ENCODE measurements around the gene ASTL.

Gene ASTL

GRCh38 chr2:96150791-96151594 is 12.7 kb upstream of the ASTL start:
- ChIA-PET CTCF (interaction anchor here (1.0 to 5.9 kb wide), 3 partner anchors 12 to 23 kb away, joined by 3 to 51 read pairs (median 6); partner anchors contain the start of gene ASTL), POLR2A (no interaction called here)
- H3K36me3 ChIP-seq (ENCODE audit: control insufficient read depth in 4 of 4, insufficient read depth in 4 of 4, low read length in 3 of 4): no peaks in the 10 kb centered on the region
- H3K27ac ChIP-seq (ENCODE audit: insufficient read depth in 1 of 2, low read depth in 1 of 2, low read length in 2 of 2, poor library complexity in 1 of 2, severe bottlenecking in 2 of 2): no peak overlapping the region
- H3K27me3 ChIP-seq (replicated peaks in 2 of 5; ENCODE audit: control insufficient read depth in 4 of 5, insufficient read depth in 5 of 5, low read length in 4 of 5): no peaks in the 10 kb centered on the region
- WGBS (ENCODE audit: insufficient coverage): 97% methylated on average over 13 of the region's 14 CpGs
- DNase-seq: no peak
- H3K4me1 ChIP-seq (ENCODE audit: control extremely low read depth in 1 of 4, control insufficient read depth in 4 of 4, insufficient read depth in 4 of 4, low read length in 3 of 4): peaks cover 10 to 44% (median 34%) of the 10 kb centered on the region in 4 experiments
- no peak overlapping the region for H3K4me3 ChIP-seq (ENCODE audit: control insufficient read depth in 1 of 7, extremely low read depth in 1 of 7, insufficient read depth in 4 of 7, low read depth in 2 of 7, low read length in 6 of 7)
- no peaks in the 10 kb centered on the region for H3K9me3 ChIP-seq (ENCODE audit: control extremely low read depth in 1 of 5, control insufficient read depth in 4 of 5, insufficient read depth in 2 of 5, low read depth in 1 of 5, low read length in 4 of 5)

DNA sequence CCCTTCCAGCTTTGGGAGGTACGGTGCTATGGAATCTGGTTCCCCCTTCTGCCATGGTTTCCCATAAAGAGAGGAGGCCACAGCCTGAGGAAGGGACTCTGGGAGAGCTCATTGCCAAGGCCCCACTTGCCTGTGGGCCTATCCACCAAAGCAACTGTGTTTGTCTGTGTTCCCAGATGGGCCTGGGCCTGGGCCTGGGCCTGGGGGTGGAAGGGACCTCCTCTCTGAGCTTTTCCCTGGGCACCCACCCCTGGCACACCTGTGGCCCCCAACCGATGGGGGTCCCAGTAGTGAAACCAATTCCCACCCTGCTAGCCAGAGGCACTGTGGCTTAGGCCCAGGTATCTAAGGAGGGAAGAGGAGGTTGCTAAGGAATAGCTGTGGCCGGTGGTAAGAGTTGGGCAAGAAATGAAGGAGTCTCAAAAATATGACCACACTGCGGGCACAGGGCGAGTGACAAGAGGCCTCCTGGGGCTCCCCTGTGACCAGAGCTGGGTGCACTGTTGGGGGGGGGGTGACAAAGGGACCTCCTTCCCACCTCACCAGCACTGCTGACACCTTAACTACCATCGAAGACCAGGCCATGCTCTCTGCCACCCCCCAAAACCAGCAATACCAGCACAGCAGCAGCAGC is 11.8 kb upstream of the ASTL start:
- ChIA-PET POLR2A (no interaction called here), CTCF (interaction anchor here (1.0 to 5.9 kb wide), 3 partner anchors 11 to 24 kb away, joined by 3 to 51 read pairs (median 6); partner anchors contain the start of gene ASTL)
- H3K36me3 ChIP-seq (ENCODE audit: control insufficient read depth in 4 of 4, insufficient read depth in 4 of 4, low read length in 3 of 4): no peaks in the 10 kb centered on the region
- no peaks in the 10 kb centered on the region for H3K27me3 ChIP-seq (replicated peaks in 2 of 5; ENCODE audit: control insufficient read depth in 4 of 5, insufficient read depth in 5 of 5, low read length in 4 of 5)
- peaks cover 10 to 52% (median 42%) of the 10 kb centered on the region in 4 experiments for H3K4me1 ChIP-seq (ENCODE audit: control extremely low read depth in 1 of 4, control insufficient read depth in 4 of 4, insufficient read depth in 4 of 4, low read length in 3 of 4)
- H3K9me3 ChIP-seq (ENCODE audit: control extremely low read depth in 1 of 5, control insufficient read depth in 4 of 5, insufficient read depth in 2 of 5, low read depth in 1 of 5, low read length in 4 of 5): no peaks in the 10 kb centered on the region
- DNase-seq: no peak
- no peak overlapping the region for H3K27ac ChIP-seq (ENCODE audit: insufficient read depth in 1 of 2, low read depth in 1 of 2, low read length in 2 of 2, poor library complexity in 1 of 2, severe bottlenecking in 2 of 2)
- H3K4me3 ChIP-seq (ENCODE audit: control insufficient read depth in 1 of 7, extremely low read depth in 1 of 7, insufficient read depth in 4 of 7, low read depth in 2 of 7, low read length in 6 of 7): no peak overlapping the region
- 100% methylated on average over 2 of the region's 6 CpGs for WGBS (ENCODE audit: insufficient coverage)

- POLR2A ChIA-PET: interaction anchor here (1.1 to 1.8 kb wide), 2 partner anchors 9 to 11 kb away, joined by 4 to 5 read pairs; no protein-coding TSS in a partner anchor
- peak overlapping the region in 1 of 2 experiments; percentile 25 for H3K27ac ChIP-seq (ENCODE audit: insufficient read depth in 1 of 2, low read depth in 1 of 2, low read length in 2 of 2, poor library complexity in 1 of 2, severe bottlenecking in 2 of 2)
- peak overlapping the region in 4 of 7 experiments; percentile 6 to 68 (median 30) for H3K4me3 ChIP-seq (ENCODE audit: control insufficient read depth in 1 of 7, extremely low read depth in 1 of 7, insufficient read depth in 4 of 7, low read depth in 2 of 7, low read length in 6 of 7)
- H3K27me3 ChIP-seq (replicated peaks in 2 of 5; ENCODE audit: control insufficient read depth in 4 of 5, insufficient read depth in 5 of 5, low read length in 4 of 5): no peaks in the 10 kb centered on the region
- H3K4me1 ChIP-seq (ENCODE audit: control extremely low read depth in 1 of 4, control insufficient read depth in 4 of 4, insufficient read depth in 4 of 4, low read length in 3 of 4): peaks cover 10 to 67% (median 57%) of the 10 kb centered on the region in 4 experiments
- WGBS (ENCODE audit: insufficient coverage): 38% methylated on average over 25 of the region's 29 CpGs
- CTCF ChIA-PET: interaction anchor here (0.5 to 5.9 kb wide), 6 partner anchors 9 to 81 kb away, joined by 3 to 51 read pairs (median 5); partner anchors contain the start of gene ASTL
- H3K9me3 ChIP-seq (ENCODE audit: control extremely low read depth in 1 of 5, control insufficient read depth in 4 of 5, insufficient read depth in 2 of 5, low read depth in 1 of 5, low read length in 4 of 5): no peaks in the 10 kb centered on the region
- peaks cover 0 to 6% (median 0%) of the 10 kb centered on the region in 4 experiments for H3K36me3 ChIP-seq (ENCODE audit: control insufficient read depth in 4 of 4, insufficient read depth in 4 of 4, low read length in 3 of 4)
- peak; percentile 98 to 99 (median 98) for DNase-seq
These were observed 10.3 kb upstream of the ASTL start for GRCh38 chr2:96148410-96149217.

GRCh38 chr2:96147593-96148201 is 9.4 kb upstream of the ASTL start:
- ChIA-PET CTCF (interaction anchor here (0.5 to 5.9 kb wide), 6 partner anchors 8 to 82 kb away, joined by 3 to 51 read pairs (median 5); partner anchors contain the start of gene ASTL), POLR2A (interaction anchor here (1.1 to 1.8 kb wide), 2 partner anchors 10 to 12 kb away, joined by 4 to 5 read pairs; no protein-coding TSS in a partner anchor)
- WGBS (ENCODE audit: insufficient coverage): 100% methylated on average over 2 of the region's 9 CpGs
- Histone ChIP-seq H3K4me1 (ENCODE audit: control extremely low read depth in 1 of 4, control insufficient read depth in 4 of 4, insufficient read depth in 4 of 4, low read length in 3 of 4) (peaks cover 10 to 75% (median 67%) of the 10 kb centered on the region in 4 experiments), H3K27me3 (replicated peaks in 2 of 5; ENCODE audit: control insufficient read depth in 4 of 5, insufficient read depth in 5 of 5, low read length in 4 of 5) (no peaks in the 10 kb centered on the region), H3K36me3 (ENCODE audit: control insufficient read depth in 4 of 4, insufficient read depth in 4 of 4, low read length in 3 of 4) (peaks cover 0 to 13% (median 2%) of the 10 kb centered on the region in 4 experiments), H3K9me3 (ENCODE audit: control extremely low read depth in 1 of 5, control insufficient read depth in 4 of 5, insufficient read depth in 2 of 5, low read depth in 1 of 5, low read length in 4 of 5) (no peaks in the 10 kb centered on the region), H3K27ac (ENCODE audit: insufficient read depth in 1 of 2, low read depth in 1 of 2, low read length in 2 of 2, poor library complexity in 1 of 2, severe bottlenecking in 2 of 2) (peak overlapping the region in 1 of 2 experiments; percentile 79), H3K4me3 (ENCODE audit: control insufficient read depth in 1 of 7, extremely low read depth in 1 of 7, insufficient read depth in 4 of 7, low read depth in 2 of 7, low read length in 6 of 7) (peak overlapping the region in 2 of 7 experiments; percentile 11 to 28)
- no peak for DNase-seq

GRCh38 chr2:96146881-96147592 is 8.7 kb upstream of the ASTL start:
- ChIA-PET CTCF (interaction anchor here (0.9 to 5.9 kb wide), 7 partner anchors 8 to 125 kb away, joined by 3 to 51 read pairs (median 5); partner anchors contain the start of gene ASTL), POLR2A (interaction anchor here (0.6 to 1.6 kb wide), 4 partner anchors 10 to 32 kb away, joined by 3 to 8 read pairs (median 3); no protein-coding TSS in a partner anchor)
- H3K9me3 ChIP-seq (ENCODE audit: control extremely low read depth in 1 of 5, control insufficient read depth in 4 of 5, insufficient read depth in 2 of 5, low read depth in 1 of 5, low read length in 4 of 5): no peaks in the 10 kb centered on the region
- peak in 1 of 3 donors; percentile 26 for DNase-seq
- peak overlapping the region in 1 of 2 experiments; percentile 79 for H3K27ac ChIP-seq (ENCODE audit: insufficient read depth in 1 of 2, low read depth in 1 of 2, low read length in 2 of 2, poor library complexity in 1 of 2, severe bottlenecking in 2 of 2)
- 95% methylated on average over 9 of the region's 9 CpGs for WGBS (ENCODE audit: insufficient coverage)
- peaks cover 0 to 20% (median 2%) of the 10 kb centered on the region in 4 experiments for H3K36me3 ChIP-seq (ENCODE audit: control insufficient read depth in 4 of 4, insufficient read depth in 4 of 4, low read length in 3 of 4)
- H3K27me3 ChIP-seq (replicated peaks in 2 of 5; ENCODE audit: control insufficient read depth in 4 of 5, insufficient read depth in 5 of 5, low read length in 4 of 5): no peaks in the 10 kb centered on the region
- peaks cover 10 to 76% (median 67%) of the 10 kb centered on the region in 4 experiments for H3K4me1 ChIP-seq (ENCODE audit: control extremely low read depth in 1 of 4, control insufficient read depth in 4 of 4, insufficient read depth in 4 of 4, low read length in 3 of 4)
- H3K4me3 ChIP-seq (ENCODE audit: control insufficient read depth in 1 of 7, extremely low read depth in 1 of 7, insufficient read depth in 4 of 7, low read depth in 2 of 7, low read length in 6 of 7): peak overlapping the region in 3 of 7 experiments; percentile 69 to 80 (median 76)
